ENCODE data around the gene PARN. TPM values are rescaled to one million over a fixed set of nuclear protein-coding genes. Genes with fewer than 3 reads are reported as not detected.

PARN gene
- total RNA-seq, 1 experiment from 2014 or later = 56.2 TPM

- no peak overlapping the region for H3K4ac ChIP-seq (ENCODE audit: low read depth, low read length)
- H3K9me3 ChIP-seq (ENCODE audit: control insufficient read depth, low read depth, low read length) = no peaks in the 10 kb centered on the region
- no peak overlapping the region for H3K56ac ChIP-seq (ENCODE audit: insufficient read length, low read depth, low read length)
- no peak overlapping the region for H2BK5ac ChIP-seq (ENCODE audit: insufficient read length, low read length)
- H2BK15ac ChIP-seq (ENCODE audit: low read depth, low read length) = no peak overlapping the region
- no CpG with 5 or more reads among the region's 6 CpGs for WGBS (ENCODE audit: extremely low coverage, insufficient read length, low lambda C conversion rate)
- no peak overlapping the region for H3K9ac ChIP-seq (ENCODE audit: extremely low read depth, insufficient read length, low read length)
- H2BK120ac ChIP-seq (ENCODE audit: low read depth, low read length, poor library complexity, severe bottlenecking) = no peak overlapping the region
- peaks cover 23 to 88% (median 55%) of the 10 kb centered on the region in 3 experiments; a peak in 6 of 7 replicates for H3K36me3 Mint-ChIP-seq (ENCODE audit: insufficient read depth in 1 of 3, low read depth in 3 of 3)
- no peaks in the 10 kb centered on the region for H4K20me1 ChIP-seq (ENCODE audit: control insufficient read depth, insufficient read depth, insufficient read length)
- H2AFZ ChIP-seq (ENCODE audit: low read length) = no peak overlapping the region
- no peaks in the 10 kb centered on the region for H3K27me3 ChIP-seq (ENCODE audit: insufficient read depth, low read length)
- no peak for DNase-seq
- no peak overlapping the region for H2AK5ac ChIP-seq (ENCODE audit: insufficient read length, low read length)
- no peak overlapping the region for H3K14ac ChIP-seq (ENCODE audit: insufficient read depth, low read length)
- no peak overlapping the region for H4K91ac ChIP-seq (ENCODE audit: insufficient read length, low read depth, low read length)
- no peaks in the 10 kb centered on the region for H3K79me1 ChIP-seq (ENCODE audit: insufficient read depth, low read depth, low read length, poor library complexity, severe bottlenecking)
- H3K27ac ChIP-seq (ENCODE audit: insufficient read length, low read depth, low read length) = no peak overlapping the region
- no peak overlapping the region for H3K23ac ChIP-seq (ENCODE audit: insufficient read length, low read depth, low read length)
- no peak overlapping the region for H4K8ac ChIP-seq (replicated peaks; ENCODE audit: insufficient read length, low read depth, low read length)
- no peaks in the 10 kb centered on the region for H3K9me3 Mint-ChIP-seq
- no peak overlapping the region for H4K5ac ChIP-seq (ENCODE audit: insufficient read length, low read depth, low read length)
- H2BK20ac ChIP-seq (ENCODE audit: low read depth, low read length, poor library complexity, severe bottlenecking) = no peak overlapping the region
- H3K27ac Mint-ChIP-seq = no peak overlapping the region
- no peaks in the 10 kb centered on the region for H3K23me2 ChIP-seq (ENCODE audit: insufficient read length, low read depth, low read length, poor library complexity, severe bottlenecking)
- H3K79me2 ChIP-seq (ENCODE audit: insufficient read depth, low read length) = no peaks in the 10 kb centered on the region
- no peak overlapping the region for H2BK12ac ChIP-seq (ENCODE audit: insufficient read length, low read depth, low read length)
- no peak overlapping the region for H3K18ac ChIP-seq (ENCODE audit: insufficient read length, low read depth, low read length)
- H3K27me3 Mint-ChIP-seq (ENCODE audit: low read depth) = no peaks in the 10 kb centered on the region
- no peaks in the 10 kb centered on the region for H3K4me1 ChIP-seq (ENCODE audit: insufficient read depth, low read length)
- peaks cover 15 to 18% of the 10 kb centered on the region in 2 experiments for H3K4me1 Mint-ChIP-seq
- H3T11ph ChIP-seq (ENCODE audit: low read length) = no peak overlapping the region
- TF ChIP-seq CTCF (conservative IDR thresholded peaks at IDR 0.05) = no peak
- H3K4me3 Mint-ChIP-seq = no peak overlapping the region
- H3K4me2 ChIP-seq (ENCODE audit: insufficient read depth, insufficient read length, low read length) = no peak overlapping the region
Observed at GRCh38 chr16:14606102-14606501, 24.0 kb downstream of the PARN start.
